ENCODE data around the gene QSER1. TPM values are rescaled to one million over a fixed set of nuclear protein-coding genes. Genes with fewer than 3 reads are reported as not detected.
"Not testable (repeated sequence)": the region's sequence is repeated elsewhere in the genome, so short reads cannot be mapped to it uniquely, and the experiment has no call there.

Gene QSER1
- total RNA-seq, 6 experiments from 2014 or later: 20.2 to 26.4 (median 24.0) TPM

GRCh38 chr11:32932196-32932595 is 39.6 kb downstream of the QSER1 start:
- Mint-ChIP-seq H3K9me3 (no peaks in the 10 kb centered on the region), H3K36me3 (ENCODE audit: low read depth) (peaks cover 49% of the 10 kb centered on the region), H3K4me3 (no peak overlapping the region), H3K4me1 (ENCODE audit: low read depth) (no peaks in the 10 kb centered on the region), H3K27me3 (ENCODE audit: insufficient read depth) (no peaks in the 10 kb centered on the region), H3K27ac (no peak overlapping the region)
- no peak for TF ChIP-seq CTCF (IDR thresholded peaks at IDR 0.05)
- DNase-seq: no peak

- DNase-seq: no peak
- peaks cover 18% of the 10 kb centered on the region for H3K4me1 Mint-ChIP-seq (ENCODE audit: low read depth)
- peaks cover 56% of the 10 kb centered on the region for H3K36me3 Mint-ChIP-seq (ENCODE audit: low read depth)
- TF ChIP-seq CTCF (IDR thresholded peaks at IDR 0.05): no peak
- H3K4me3 Mint-ChIP-seq: no peak overlapping the region
- H3K27ac Mint-ChIP-seq: no peak overlapping the region
- no peaks in the 10 kb centered on the region for H3K27me3 Mint-ChIP-seq (ENCODE audit: insufficient read depth)
- no peaks in the 10 kb centered on the region for H3K9me3 Mint-ChIP-seq
These were observed 42.9 kb downstream of the QSER1 start for GRCh38 chr11:32935462-32936029.

- not testable (repeated sequence) for H3K9me3 Mint-ChIP-seq, H3K27ac Mint-ChIP-seq, H3K4me3 Mint-ChIP-seq
These were observed 43.6 kb downstream of the QSER1 start for GRCh38 chr11:32936178-32936577.

GRCh38 chr11:32937283-32937682 is 44.7 kb downstream of the QSER1 start:
- H3K4me3 Mint-ChIP-seq; H3K27me3 Mint-ChIP-seq (ENCODE audit: insufficient read depth); H3K27ac Mint-ChIP-seq; DNase-seq; H3K9me3 Mint-ChIP-seq: not testable (repeated sequence)
- peaks cover 21% of the 10 kb centered on the region for H3K4me1 Mint-ChIP-seq (ENCODE audit: low read depth)
- peaks cover 47% of the 10 kb centered on the region for H3K36me3 Mint-ChIP-seq (ENCODE audit: low read depth)

More at GRCh38 chr11:32936178-32936577, 43.6 kb downstream of the QSER1 start:
- not testable (repeated sequence) for DNase-seq; H3K27me3 Mint-ChIP-seq (ENCODE audit: insufficient read depth)
- Mint-ChIP-seq H3K36me3 (ENCODE audit: low read depth) (peaks cover 56% of the 10 kb centered on the region), H3K4me1 (ENCODE audit: low read depth) (peaks cover 21% of the 10 kb centered on the region)

- peaks cover 21% of the 10 kb centered on the region for H3K4me1 Mint-ChIP-seq (ENCODE audit: low read depth)
- no peaks in the 10 kb centered on the region for H3K27me3 Mint-ChIP-seq (ENCODE audit: insufficient read depth)
- H3K4me3 Mint-ChIP-seq: no peak overlapping the region
- H3K27ac Mint-ChIP-seq: no peak overlapping the region
- no peak for TF ChIP-seq CTCF (IDR thresholded peaks at IDR 0.05)
- H3K9me3 Mint-ChIP-seq: no peaks in the 10 kb centered on the region
- H3K36me3 Mint-ChIP-seq (ENCODE audit: low read depth): peaks cover 30% of the 10 kb centered on the region
- DNase-seq: no peak
These were observed 46.4 kb downstream of the QSER1 start for GRCh38 chr11:32939046-32939445.

- Mint-ChIP-seq H3K27ac (peak overlapping the region; percentile 25), H3K4me3 (no peak overlapping the region), H3K36me3 (ENCODE audit: low read depth) (peaks cover 21% of the 10 kb centered on the region), H3K4me1 (ENCODE audit: low read depth) (peaks cover 21% of the 10 kb centered on the region), H3K27me3 (ENCODE audit: insufficient read depth) (no peaks in the 10 kb centered on the region), H3K9me3 (no peaks in the 10 kb centered on the region)
- no peak for DNase-seq
- TF ChIP-seq CTCF (IDR thresholded peaks at IDR 0.05): no peak
These were observed 47.3 kb downstream of the QSER1 start for GRCh38 chr11:32939866-32940265.

- Mint-ChIP-seq H3K9me3 (no peaks in the 10 kb centered on the region), H3K36me3 (ENCODE audit: low read depth) (peaks cover 19% of the 10 kb centered on the region; the same call in 1 of the 2 replicates), H3K27ac (no peak overlapping the region), H3K27me3 (ENCODE audit: insufficient read depth) (no peaks in the 10 kb centered on the region), H3K4me1 (ENCODE audit: low read depth) (peaks cover 21% of the 10 kb centered on the region), H3K4me3 (no peak overlapping the region)
- DNase-seq: no peak
- no peak for TF ChIP-seq CTCF (IDR thresholded peaks at IDR 0.05)
These were observed 48.3 kb downstream of the QSER1 start for GRCh38 chr11:32940865-32941264.
